B cell (primary cell): ENCODE results near the gene PIP4P1. TPM values are rescaled to one million over a fixed set of nuclear protein-coding genes. Genes with fewer than 3 reads are reported as not detected.
A peak's percentile ranks its signal among the peaks of the same experiment; 100 is the strongest.

Experiments
- ATAC-seq: fragments of 200-7000 bp; cut with Tn5 transposase; one replicate; pipeline ENCODE4 v1.10.0; 2021; ENCODE audit warnings: low read depth, mild to moderate bottlenecking, moderate number of reproducible peaks, moderate library complexity
- CTCF ChIA-PET: fragments of 350-600 bp; sonication (Branson Sonifier 250); formaldehyde crosslinking; loops from one replicate; lab custom pipeline; 2021; ENCODE audit warnings: antibody characterized with exemption, inconsistent platforms; lab: Charles Lee
- POLR2A ChIA-PET: fragments of 350-600 bp; sonication (Branson Sonifier 250); formaldehyde crosslinking; loops from one replicate; lab custom pipeline; 2021; ENCODE audit warnings: antibody characterized with exemption; lab: Charles Lee
- DNase-seq: peaks from one replicate; pipeline ENCODE4 v3.0.0; 2013
- H2AFZ ChIP-seq: 2 replicates; pipeline ENCODE4 v1.6.1; 2012; ENCODE audit warnings: mild to moderate bottlenecking, low read depth, low read length; ENCODE audit not compliant: insufficient read depth, poor library complexity, severe bottlenecking
- H3K27ac ChIP-seq, 2 donors: 1 replicate in 1 of 2; 2 replicates in 1 of 2; pipeline ENCODE4 v1.5.1; 2012 to 2013; ENCODE audit warnings: low read length in 2 of 2, mild to moderate bottlenecking in 2 of 2, moderate library complexity in 1 of 2
- H3K27me3 ChIP-seq, 4 experiments: fragments of 200-600 bp in 1 of 4; sonication (generic) in 1 of 4; replicated peaks in 1 of 4; 1 replicate in 2 of 4; 2 replicates in 2 of 4; pipeline versions ENCODE4 v1.6.1 to v1.7.0; 2013 to 2016; ENCODE audit warnings: low read length in 3 of 4, mild to moderate bottlenecking in 2 of 4, mixed read lengths in 1 of 4, moderate library complexity in 1 of 4; ENCODE audit not compliant: insufficient read depth in 4 of 4, control insufficient read depth in 3 of 4; ENCODE audit errors: control extremely low read depth in 1 of 4
- H3K36me3 ChIP-seq, 2 experiments: replicated peaks in 1 of 2; 1 replicate in 1 of 2; 2 replicates in 1 of 2; pipeline versions ENCODE4 v1.6.1 to v1.7.1; 2013; ENCODE audit warnings: low read length in 1 of 2; ENCODE audit not compliant: insufficient read depth in 2 of 2, control insufficient read depth in 1 of 2; ENCODE audit errors: control extremely low read depth in 1 of 2, extremely low read depth in 1 of 2
- H3K4me1 ChIP-seq, 2 donors: fragments of 200-600 bp in 1 of 2; sonication (generic) in 1 of 2; 1 replicate in 1 of 2; 2 replicates in 1 of 2; pipeline versions ENCODE4 v1.5.1 to v1.6.1; 2013 to 2017; ENCODE audit warnings: low read length in 2 of 2; ENCODE audit not compliant: control insufficient read depth in 2 of 2, insufficient read depth in 2 of 2
- H3K4me2 ChIP-seq: replicated peaks from 2 replicates; pipeline ENCODE3; 2012; ENCODE audit warnings: mild to moderate bottlenecking, low read depth, low read length; ENCODE audit not compliant: poor library complexity, severe bottlenecking
- H3K4me3 ChIP-seq, 5 experiments: fragments of 200-600 bp in 1 of 5; sonication (generic) in 1 of 5; 1 replicate in 3 of 5; 2 replicates in 2 of 5; pipeline versions ENCODE4 v1.5.1 to v1.7.0; 2011 to 2016; ENCODE audit warnings: low read length in 4 of 5, mild to moderate bottlenecking in 4 of 5, low read depth in 2 of 5, control low read depth in 1 of 5, moderate library complexity in 1 of 5; ENCODE audit not compliant: insufficient read depth in 1 of 5; ENCODE audit errors: control extremely low read depth in 1 of 5, extremely low read depth in 1 of 5
- H3K79me2 ChIP-seq: fragments of 200-600 bp; sonication (generic); one replicate; pipeline ENCODE4 v1.6.0; 2016; ENCODE audit warnings: low read length; ENCODE audit not compliant: control insufficient read depth, insufficient read depth
- H3K9ac ChIP-seq: fragments of 200-600 bp; sonication (generic); 2 replicates; pipeline ENCODE4 v1.6.1; 2017; ENCODE audit warnings: mild to moderate bottlenecking, low read length, moderate library complexity
- H3K9me3 ChIP-seq, 3 donors: one replicate each; pipeline versions ENCODE4 v1.6.1 to v1.7.1; 2013; ENCODE audit warnings: low read length in 2 of 3; ENCODE audit not compliant: control insufficient read depth in 2 of 3, insufficient read depth in 1 of 3; ENCODE audit errors: control extremely low read depth in 1 of 3
- H4K20me1 ChIP-seq: 2 replicates; pipeline ENCODE4 v1.6.0; 2012; ENCODE audit warnings: mild to moderate bottlenecking, low read length; ENCODE audit not compliant: insufficient read depth, control insufficient read depth, poor library complexity, severe bottlenecking
- H3K27ac Mint-ChIP-seq: one replicate; pipeline ENCODE4 v1.8.0; 2021; ENCODE audit warnings: mixed read lengths
- H3K27me3 Mint-ChIP-seq: one replicate; pipeline ENCODE4 v1.8.0; 2021; ENCODE audit warnings: mixed read lengths
- H3K4me1 Mint-ChIP-seq: one replicate; pipeline ENCODE4 v1.8.0; 2021; ENCODE audit warnings: mixed read lengths
- H3K4me3 Mint-ChIP-seq: one replicate; pipeline ENCODE4 v1.8.0; 2021; ENCODE audit warnings: mixed read lengths
- H3K9me3 Mint-ChIP-seq: one replicate; pipeline ENCODE4 v1.8.0; 2022; ENCODE audit warnings: mixed read lengths; ENCODE audit not compliant: insufficient read depth
- EZH2 ChIP-seq: IDR thresholded peaks from 2 replicates; pipeline ENCODE4 v1.6.1; 2012; ENCODE audit warnings: borderline replicate concordance, low read depth, mild to moderate bottlenecking, moderate library complexity, low read length; ENCODE audit not compliant: insufficient read depth, poor library complexity, severe bottlenecking
- WGBS: methylation state at CpG from one replicate; pipeline ENCODE4 v1.1.5; 2013; ENCODE audit warnings: missing lambda C conversion rate; ENCODE audit not compliant: insufficient coverage; 5-methylcytosine and 5-hydroxymethylcytosine counted together
- intact Hi-C: fragments of 100-400 bp; cut with micrococcal nuclease; formaldehyde crosslinking; loops from one replicate; pipeline ENCODE4 v1.10.0; 2022
- polyA plus RNA-seq: library from polyadenylated mRNA; depleted of rRNA; stranded (reverse); fragments of >200 nt; gene quantifications from 2 replicates; pipeline ENCODE4 v1.2.3, GENCODE V29; 2012
- total RNA-seq, 2 donors: library from RNA; stranded (reverse); fragments of 120-200 nt in 1 of 2; gene quantifications; 1 replicate in 1 of 2; 2 replicates in 1 of 2; pipeline versions ENCODE4 v1.2.3 to v1.2.4, GENCODE V29; 2013 to 2022
- TF ChIP-seq, protein P1 (sequence below): fragments of 200-600 bp; IDR thresholded peaks from one replicate; pipeline ENCODE4 v1.8.0; 2022; ENCODE audit warnings: antibody characterized with exemption, mild to moderate bottlenecking

The PIP4P1 gene
- total and polyA plus RNA-seq, 2 donors (not counting 1 experiment from before 2014, with no cell fraction given): 97.5 to 183 TPM

DNA sequence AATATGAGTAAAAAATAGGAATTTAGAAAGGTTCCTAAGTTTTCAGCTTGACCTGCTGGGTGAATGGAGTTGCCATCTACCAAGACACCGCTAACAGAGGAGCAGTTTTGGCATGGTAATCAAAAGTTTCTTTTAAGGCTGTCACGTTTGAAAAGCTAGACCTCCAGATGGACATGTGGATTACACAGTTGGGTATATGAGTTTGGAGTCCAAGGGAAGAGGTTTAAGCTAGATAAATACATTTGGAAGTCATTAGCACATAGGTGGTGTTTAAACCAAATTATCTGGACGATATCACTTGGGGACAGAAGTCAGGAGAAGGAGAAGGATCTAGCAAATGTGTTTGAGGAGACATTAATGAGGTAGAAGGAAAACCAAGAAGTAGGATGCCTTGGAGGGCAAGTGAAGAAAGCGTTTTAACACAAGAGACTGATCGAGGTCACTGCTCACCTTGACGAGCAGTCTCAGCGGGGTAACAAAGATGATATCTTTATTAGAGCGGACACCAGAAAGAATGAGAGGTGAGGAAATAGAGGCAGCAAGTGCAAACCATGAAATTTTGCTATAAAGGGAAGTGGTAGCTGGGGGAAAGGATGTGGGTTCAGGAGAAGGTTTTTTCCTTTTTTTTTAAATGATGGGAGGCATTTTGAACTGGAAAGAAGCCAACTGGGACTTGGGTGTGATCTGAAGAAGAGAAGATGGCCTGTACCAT, 25.6 kb upstream of the PIP4P1 start:
- Histone ChIP-seq H3K36me3 (no peaks in the 10 kb centered on the region), H3K9ac (no peak overlapping the region), H3K79me2 (no peaks in the 10 kb centered on the region), H3K27ac (no peak overlapping the region), H3K9me3 (no peaks in the 10 kb centered on the region), H2AFZ (peak overlapping the region; percentile 26), H3K27me3 (no peaks in the 10 kb centered on the region), H4K20me1 (no peaks in the 10 kb centered on the region), H3K4me2 (peak overlapping the region; percentile 23), H3K4me3 (no peak overlapping the region), H3K4me1 (peaks cover 50 to 53% of the 10 kb centered on the region in 2 donors)
- peaks cover 51% of the 10 kb centered on the region for H3K4me1 Mint-ChIP-seq
- ATAC-seq: no peak
- POLR2A ChIA-PET: no interaction called here
- no peak overlapping the region for H3K27ac Mint-ChIP-seq
- WGBS: 50% methylated on average over 8 of the region's 8 CpGs
- CTCF ChIA-PET: interaction anchor here (0.6 kb wide), 1 partner anchor 113 kb away, joined by 3 read pairs; no protein-coding TSS in a partner anchor
- no peaks in the 10 kb centered on the region for H3K27me3 Mint-ChIP-seq
- no peaks in the 10 kb centered on the region for H3K9me3 Mint-ChIP-seq
- H3K4me3 Mint-ChIP-seq: no peak overlapping the region
- no peak for DNase-seq
- no peak for TF ChIP-seq EZH2
- TF ChIP-seq, protein P1, sequence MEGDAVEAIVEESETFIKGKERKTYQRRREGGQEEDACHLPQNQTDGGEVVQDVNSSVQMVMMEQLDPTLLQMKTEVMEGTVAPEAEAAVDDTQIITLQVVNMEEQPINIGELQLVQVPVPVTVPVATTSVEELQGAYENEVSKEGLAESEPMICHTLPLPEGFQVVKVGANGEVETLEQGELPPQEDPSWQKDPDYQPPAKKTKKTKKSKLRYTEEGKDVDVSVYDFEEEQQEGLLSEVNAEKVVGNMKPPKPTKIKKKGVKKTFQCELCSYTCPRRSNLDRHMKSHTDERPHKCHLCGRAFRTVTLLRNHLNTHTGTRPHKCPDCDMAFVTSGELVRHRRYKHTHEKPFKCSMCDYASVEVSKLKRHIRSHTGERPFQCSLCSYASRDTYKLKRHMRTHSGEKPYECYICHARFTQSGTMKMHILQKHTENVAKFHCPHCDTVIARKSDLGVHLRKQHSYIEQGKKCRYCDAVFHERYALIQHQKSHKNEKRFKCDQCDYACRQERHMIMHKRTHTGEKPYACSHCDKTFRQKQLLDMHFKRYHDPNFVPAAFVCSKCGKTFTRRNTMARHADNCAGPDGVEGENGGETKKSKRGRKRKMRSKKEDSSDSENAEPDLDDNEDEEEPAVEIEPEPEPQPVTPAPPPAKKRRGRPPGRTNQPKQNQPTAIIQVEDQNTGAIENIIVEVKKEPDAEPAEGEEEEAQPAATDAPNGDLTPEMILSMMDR: no peak
- intact Hi-C loops: no loop called here

- ATAC-seq (no peak), DNase-seq (no peak)
- Histone ChIP-seq H3K4me1 (peaks cover 40 to 44% of the 10 kb centered on the region in 2 donors), H3K4me3 (no peak overlapping the region), H3K27ac (no peak overlapping the region), H3K27me3 (no peaks in the 10 kb centered on the region), H2AFZ (no peak overlapping the region), H3K9me3 (no peaks in the 10 kb centered on the region), H3K4me2 (no peak overlapping the region), H4K20me1 (no peaks in the 10 kb centered on the region), H3K79me2 (peaks cover under 1% of the 10 kb centered on the region), H3K9ac (no peak overlapping the region), H3K36me3 (no peaks in the 10 kb centered on the region)
- WGBS: 81% methylated on average over 7 of the region's 7 CpGs
- Mint-ChIP-seq H3K27me3 (no peaks in the 10 kb centered on the region), H3K4me1 (peaks cover 42% of the 10 kb centered on the region), H3K4me3 (no peak overlapping the region), H3K9me3 (no peaks in the 10 kb centered on the region), H3K27ac (no peak overlapping the region)
- ChIA-PET CTCF (no interaction called here), POLR2A (no interaction called here)
- TF ChIP-seq, protein P1: no peak
- TF ChIP-seq EZH2: no peak
- intact Hi-C loops: no loop called here
Observed at GRCh38 chr14:20485900-20486299, 24.7 kb upstream of the PIP4P1 start.
